ENCODE measurements around the gene CPNE2. TPM values are rescaled to one million over a fixed set of nuclear protein-coding genes. Genes with fewer than 3 reads are reported as not detected.

The CPNE2 gene
- total RNA-seq, 1 experiment from 2014 or later: 14.5 TPM

DNA sequence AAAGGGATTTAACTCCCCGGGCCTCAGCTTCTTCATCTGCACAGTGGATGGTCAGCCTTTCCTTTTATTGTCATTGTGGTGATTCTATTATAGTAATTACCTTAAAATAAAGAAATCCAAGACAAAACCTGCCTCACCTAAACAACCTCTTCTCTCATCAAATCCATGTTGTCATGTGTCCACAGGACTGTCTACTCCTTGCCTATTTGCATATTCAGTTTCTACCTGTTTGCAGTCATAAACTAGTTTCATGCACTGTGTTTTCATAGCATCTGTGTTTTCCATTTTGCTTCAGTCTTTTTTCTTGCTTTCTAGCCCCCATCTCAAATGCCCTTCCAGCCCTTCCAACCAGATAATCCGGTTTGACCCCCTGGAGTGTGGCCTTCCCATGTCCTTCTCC, 44.3 kb upstream of the CPNE2 start:
- Histone ChIP-seq H3K9me3 (ENCODE audit: low read length) (no peaks in the 10 kb centered on the region), H4K20me1 (ENCODE audit: low read length) (no peaks in the 10 kb centered on the region), H3K4me1 (ENCODE audit: insufficient read depth, low read length) (no peaks in the 10 kb centered on the region), H3K9ac (ENCODE audit: low read length) (no peak overlapping the region), H3K79me2 (ENCODE audit: low read length) (no peaks in the 10 kb centered on the region), H3K27ac (ENCODE audit: low read length) (no peak overlapping the region), H3K36me3 (ENCODE audit: low read depth, low read length) (no peaks in the 10 kb centered on the region), H2AFZ (ENCODE audit: low read length) (no peak overlapping the region), H3K27me3 (ENCODE audit: low read length) (no peaks in the 10 kb centered on the region), H3K9me2 (replicated peaks; ENCODE audit: low read length) (no peaks in the 10 kb centered on the region), H3K4me3 (ENCODE audit: low read length) (no peak overlapping the region), H3F3A (ENCODE audit: low read length, unreplicated experiment) (no peaks in the 10 kb centered on the region), H3K4me2 (ENCODE audit: low read length) (no peak overlapping the region)
- ChIA-PET CTCF (no interaction called here), POLR2A (ENCODE audit: unreplicated experiment) (no interaction called here)
- TF ChIP-seq, protein P1, sequence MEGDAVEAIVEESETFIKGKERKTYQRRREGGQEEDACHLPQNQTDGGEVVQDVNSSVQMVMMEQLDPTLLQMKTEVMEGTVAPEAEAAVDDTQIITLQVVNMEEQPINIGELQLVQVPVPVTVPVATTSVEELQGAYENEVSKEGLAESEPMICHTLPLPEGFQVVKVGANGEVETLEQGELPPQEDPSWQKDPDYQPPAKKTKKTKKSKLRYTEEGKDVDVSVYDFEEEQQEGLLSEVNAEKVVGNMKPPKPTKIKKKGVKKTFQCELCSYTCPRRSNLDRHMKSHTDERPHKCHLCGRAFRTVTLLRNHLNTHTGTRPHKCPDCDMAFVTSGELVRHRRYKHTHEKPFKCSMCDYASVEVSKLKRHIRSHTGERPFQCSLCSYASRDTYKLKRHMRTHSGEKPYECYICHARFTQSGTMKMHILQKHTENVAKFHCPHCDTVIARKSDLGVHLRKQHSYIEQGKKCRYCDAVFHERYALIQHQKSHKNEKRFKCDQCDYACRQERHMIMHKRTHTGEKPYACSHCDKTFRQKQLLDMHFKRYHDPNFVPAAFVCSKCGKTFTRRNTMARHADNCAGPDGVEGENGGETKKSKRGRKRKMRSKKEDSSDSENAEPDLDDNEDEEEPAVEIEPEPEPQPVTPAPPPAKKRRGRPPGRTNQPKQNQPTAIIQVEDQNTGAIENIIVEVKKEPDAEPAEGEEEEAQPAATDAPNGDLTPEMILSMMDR (conservative IDR thresholded peaks at IDR 0.05; ENCODE audit: low read depth, low read length): no peak
- no peak for TF ChIP-seq EZH2phosphoT487 (IDR thresholded peaks at IDR 0.05; ENCODE audit: borderline replicate concordance, low read length)
- TF ChIP-seq EZH2 (IDR thresholded peaks at IDR 0.05; ENCODE audit: low read length, unreplicated experiment): no peak
- no TSS peak for BruUV-seq (replicated peaks)
- no peak for ATAC-seq
- no peak for DNase-seq
- intact Hi-C loops (cut with micrococcal nuclease): no loop called here

DNA sequence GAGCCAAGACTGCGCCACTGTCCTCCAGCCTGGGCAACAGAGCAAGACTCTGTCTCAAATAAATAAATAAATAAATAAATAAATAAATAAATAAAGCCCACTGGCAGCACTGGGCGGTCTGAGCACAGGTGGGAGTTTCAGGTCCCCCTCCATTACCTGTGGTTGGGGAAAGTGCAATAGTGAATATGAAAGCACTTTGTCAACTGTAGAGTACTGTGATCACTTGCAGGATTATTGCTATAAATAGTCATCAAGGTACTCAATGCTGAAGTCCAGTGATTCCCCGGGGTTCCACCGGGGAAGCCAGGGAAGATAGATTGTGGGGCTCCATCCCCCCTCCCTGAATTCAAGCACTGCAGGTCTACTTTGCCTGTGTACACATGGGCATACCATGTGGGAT, 42.7 kb upstream of the CPNE2 start:
- H3K4me2 ChIP-seq (ENCODE audit: low read length): no peak overlapping the region
- intact Hi-C loops (cut with micrococcal nuclease): no loop called here
- no peaks in the 10 kb centered on the region for H3K4me1 ChIP-seq (ENCODE audit: insufficient read depth, low read length)
- H4K20me1 ChIP-seq (ENCODE audit: low read length): no peaks in the 10 kb centered on the region
- BruUV-seq (replicated peaks): no TSS peak
- no peak overlapping the region for H2AFZ ChIP-seq (ENCODE audit: low read length)
- no peak overlapping the region for H3K4me3 ChIP-seq (ENCODE audit: low read length)
- DNase-seq (no peak), ATAC-seq (no peak)
- H3K27me3 ChIP-seq (ENCODE audit: low read length): no peaks in the 10 kb centered on the region
- no peaks in the 10 kb centered on the region for H3K9me3 ChIP-seq (ENCODE audit: low read length)
- H3K79me2 ChIP-seq (ENCODE audit: low read length): no peaks in the 10 kb centered on the region
- H3F3A ChIP-seq (ENCODE audit: low read length, unreplicated experiment): no peaks in the 10 kb centered on the region
- H3K9me2 ChIP-seq (replicated peaks; ENCODE audit: low read length): no peaks in the 10 kb centered on the region
- H3K9ac ChIP-seq (ENCODE audit: low read length): no peak overlapping the region
- TF ChIP-seq EZH2phosphoT487 (IDR thresholded peaks at IDR 0.05; ENCODE audit: borderline replicate concordance, low read length): no peak
- TF ChIP-seq EZH2 (IDR thresholded peaks at IDR 0.05; ENCODE audit: low read length, unreplicated experiment): no peak
- TF ChIP-seq, protein P1 (conservative IDR thresholded peaks at IDR 0.05; ENCODE audit: low read depth, low read length): no peak
- no peaks in the 10 kb centered on the region for H3K36me3 ChIP-seq (ENCODE audit: low read depth, low read length)
- POLR2A ChIA-PET (ENCODE audit: unreplicated experiment): no interaction called here
- no peak overlapping the region for H3K27ac ChIP-seq (ENCODE audit: low read length)
- CTCF ChIA-PET: no interaction called here

DNA sequence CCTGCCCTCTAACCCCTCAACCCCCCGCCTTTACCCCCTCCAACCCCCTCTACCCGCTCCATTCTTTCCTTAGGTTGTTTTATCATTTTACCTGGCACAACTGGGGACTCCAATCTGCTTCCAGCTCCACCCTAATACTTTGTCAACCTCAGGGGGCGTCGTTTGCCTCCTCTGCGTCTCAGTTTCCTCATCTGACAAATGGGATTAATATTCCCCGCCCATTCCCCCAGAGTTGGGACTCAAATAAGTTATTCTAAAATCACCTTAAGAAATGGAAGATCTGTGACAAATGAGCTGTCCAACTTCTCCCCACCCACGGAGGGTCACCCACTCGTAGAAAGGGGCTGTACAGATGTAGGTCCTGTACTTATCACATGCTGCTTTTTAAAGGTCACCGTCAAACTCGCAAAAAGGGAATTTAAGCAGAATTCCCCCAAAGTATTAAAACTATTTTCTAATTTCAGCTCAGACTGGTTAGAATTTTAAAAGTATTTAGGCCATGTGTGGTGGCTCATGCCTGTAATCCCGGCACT, 40.6 kb upstream of the CPNE2 start:
- H3F3A ChIP-seq (ENCODE audit: low read length, unreplicated experiment): no peaks in the 10 kb centered on the region
- H3K9me3 ChIP-seq (ENCODE audit: low read length): no peaks in the 10 kb centered on the region
- no peaks in the 10 kb centered on the region for H3K79me2 ChIP-seq (ENCODE audit: low read length)
- ChIA-PET CTCF (no interaction called here), POLR2A (ENCODE audit: unreplicated experiment) (no interaction called here)
- TF ChIP-seq, protein P1 (conservative IDR thresholded peaks at IDR 0.05; ENCODE audit: low read depth, low read length): no peak
- no peak for TF ChIP-seq EZH2phosphoT487 (IDR thresholded peaks at IDR 0.05; ENCODE audit: borderline replicate concordance, low read length)
- no peak for TF ChIP-seq EZH2 (IDR thresholded peaks at IDR 0.05; ENCODE audit: low read length, unreplicated experiment)
- no peak overlapping the region for H3K4me3 ChIP-seq (ENCODE audit: low read length)
- DNase-seq (no peak), ATAC-seq (no peak)
- no peak overlapping the region for H2AFZ ChIP-seq (ENCODE audit: low read length)
- H3K4me2 ChIP-seq (ENCODE audit: low read length): no peak overlapping the region
- no peaks in the 10 kb centered on the region for H3K27me3 ChIP-seq (ENCODE audit: low read length)
- H3K4me1 ChIP-seq (ENCODE audit: insufficient read depth, low read length): no peaks in the 10 kb centered on the region
- no TSS peak for BruUV-seq (replicated peaks)
- H3K27ac ChIP-seq (ENCODE audit: low read length): no peak overlapping the region
- intact Hi-C loops (cut with micrococcal nuclease): no loop called here
- no peaks in the 10 kb centered on the region for H3K36me3 ChIP-seq (ENCODE audit: low read depth, low read length)
- no peaks in the 10 kb centered on the region for H4K20me1 ChIP-seq (ENCODE audit: low read length)
- H3K9me2 ChIP-seq (replicated peaks; ENCODE audit: low read length): no peaks in the 10 kb centered on the region
- H3K9ac ChIP-seq (ENCODE audit: low read length): no peak overlapping the region
